Measurements from ENCODE around the gene PDE1C. TPM values are rescaled to one million over a fixed set of nuclear protein-coding genes. Genes with fewer than 3 reads are reported as not detected.

The PDE1C gene
- total RNA-seq, 2 donors from 2014 or later = not detected

GRCh38 chr7:31955641-31956040, 114.6 kb downstream of the PDE1C start:
- Mint-ChIP-seq H3K27ac (no peak overlapping the region), H3K36me3 (ENCODE audit: low read depth) (no peaks in the 10 kb centered on the region), H3K4me3 (no peak overlapping the region), H3K4me1 (no peaks in the 10 kb centered on the region), H3K27me3 (no peaks in the 10 kb centered on the region)
- no peaks in the 10 kb centered on the region for H3K9me3 ChIP-seq (ENCODE audit: control insufficient read depth, low read length, poor library complexity, severe bottlenecking)
- ATAC-seq (no peak), DNase-seq (no peak)

- Mint-ChIP-seq H3K36me3 (ENCODE audit: low read depth) (no peaks in the 10 kb centered on the region), H3K27me3 (no peaks in the 10 kb centered on the region), H3K4me1 (no peaks in the 10 kb centered on the region), H3K4me3 (no peak overlapping the region), H3K27ac (no peak overlapping the region)
- DNase-seq (no peak), ATAC-seq (no peak)
- H3K9me3 ChIP-seq (ENCODE audit: control insufficient read depth, low read length, poor library complexity, severe bottlenecking) = no peaks in the 10 kb centered on the region
Measured at GRCh38 chr7:31955021-31955420, 115.2 kb downstream of the PDE1C start.

- H3K9me3 ChIP-seq (ENCODE audit: control insufficient read depth, low read length, poor library complexity, severe bottlenecking) = no peaks in the 10 kb centered on the region
- ATAC-seq = no peak
- no peaks in the 10 kb centered on the region for H3K4me1 Mint-ChIP-seq
- no peak overlapping the region for H3K4me3 Mint-ChIP-seq
- no peak overlapping the region for H3K27ac Mint-ChIP-seq
- H3K27me3 Mint-ChIP-seq = no peaks in the 10 kb centered on the region
- no peak for DNase-seq
- H3K36me3 Mint-ChIP-seq (ENCODE audit: low read depth) = no peaks in the 10 kb centered on the region
Measured at GRCh38 chr7:31954500-31954899, 115.7 kb downstream of the PDE1C start.

GRCh38 chr7:31953432-31953831, 116.8 kb downstream of the PDE1C start:
- no peaks in the 10 kb centered on the region for H3K9me3 ChIP-seq (ENCODE audit: control insufficient read depth, low read length, poor library complexity, severe bottlenecking)
- Mint-ChIP-seq H3K4me3 (no peak overlapping the region), H3K36me3 (ENCODE audit: low read depth) (no peaks in the 10 kb centered on the region), H3K27me3 (no peaks in the 10 kb centered on the region), H3K27ac (no peak overlapping the region), H3K4me1 (no peaks in the 10 kb centered on the region)
- no peak for DNase-seq
- no peak for ATAC-seq

GRCh38 chr7:31950091-31950755, 120.0 kb downstream of the PDE1C start:
- no peaks in the 10 kb centered on the region for H3K9me3 ChIP-seq (ENCODE audit: control insufficient read depth, low read length, poor library complexity, severe bottlenecking)
- Mint-ChIP-seq H3K27ac (no peak overlapping the region), H3K4me3 (no peak overlapping the region), H3K4me1 (no peaks in the 10 kb centered on the region), H3K36me3 (ENCODE audit: low read depth) (no peaks in the 10 kb centered on the region), H3K27me3 (no peaks in the 10 kb centered on the region)
- ATAC-seq (no peak), DNase-seq (no peak)

- Mint-ChIP-seq H3K4me3 (no peak overlapping the region), H3K36me3 (ENCODE audit: low read depth) (no peaks in the 10 kb centered on the region), H3K27ac (no peak overlapping the region), H3K27me3 (no peaks in the 10 kb centered on the region), H3K4me1 (no peaks in the 10 kb centered on the region)
- ATAC-seq (no peak), DNase-seq (no peak)
- H3K9me3 ChIP-seq (ENCODE audit: control insufficient read depth, low read length, poor library complexity, severe bottlenecking) = no peaks in the 10 kb centered on the region
Measured at GRCh38 chr7:31948029-31948428, 122.2 kb downstream of the PDE1C start.

GRCh38 chr7:31940167-31940566, 130.0 kb downstream of the PDE1C start:
- Mint-ChIP-seq H3K36me3 (ENCODE audit: low read depth) (no peaks in the 10 kb centered on the region), H3K4me3 (no peak overlapping the region), H3K4me1 (no peaks in the 10 kb centered on the region), H3K27me3 (no peaks in the 10 kb centered on the region), H3K27ac (no peak overlapping the region)
- no peaks in the 10 kb centered on the region for H3K9me3 ChIP-seq (ENCODE audit: control insufficient read depth, low read length, poor library complexity, severe bottlenecking)
- DNase-seq (no peak), ATAC-seq (no peak)

- Mint-ChIP-seq H3K36me3 (ENCODE audit: low read depth) (no peaks in the 10 kb centered on the region), H3K27ac (no peak overlapping the region), H3K4me1 (no peaks in the 10 kb centered on the region), H3K4me3 (no peak overlapping the region), H3K27me3 (no peaks in the 10 kb centered on the region)
- ATAC-seq (no peak), DNase-seq (no peak)
- no peaks in the 10 kb centered on the region for H3K9me3 ChIP-seq (ENCODE audit: control insufficient read depth, low read length, poor library complexity, severe bottlenecking)
Measured at GRCh38 chr7:31939076-31939475, 131.1 kb downstream of the PDE1C start.

GRCh38 chr7:31938650-31939049, 131.6 kb downstream of the PDE1C start:
- Mint-ChIP-seq H3K36me3 (ENCODE audit: low read depth) (no peaks in the 10 kb centered on the region), H3K4me1 (no peaks in the 10 kb centered on the region), H3K4me3 (no peak overlapping the region), H3K27ac (no peak overlapping the region), H3K27me3 (no peaks in the 10 kb centered on the region)
- DNase-seq (no peak), ATAC-seq (no peak)
- H3K9me3 ChIP-seq (ENCODE audit: control insufficient read depth, low read length, poor library complexity, severe bottlenecking) = no peaks in the 10 kb centered on the region

GRCh38 chr7:31937982-31938381, 132.2 kb downstream of the PDE1C start:
- Mint-ChIP-seq H3K27me3 (no peaks in the 10 kb centered on the region), H3K36me3 (ENCODE audit: low read depth) (no peaks in the 10 kb centered on the region), H3K27ac (no peak overlapping the region), H3K4me3 (no peak overlapping the region), H3K4me1 (no peaks in the 10 kb centered on the region)
- no peak for ATAC-seq
- no peaks in the 10 kb centered on the region for H3K9me3 ChIP-seq (ENCODE audit: control insufficient read depth, low read length, poor library complexity, severe bottlenecking)
- no peak for DNase-seq

GRCh38 chr7:31935124-31936054, 134.8 kb downstream of the PDE1C start:
- Mint-ChIP-seq H3K36me3 (ENCODE audit: low read depth) (no peaks in the 10 kb centered on the region), H3K27ac (no peak overlapping the region), H3K4me1 (no peaks in the 10 kb centered on the region), H3K4me3 (no peak overlapping the region), H3K27me3 (no peaks in the 10 kb centered on the region)
- H3K9me3 ChIP-seq (ENCODE audit: control insufficient read depth, low read length, poor library complexity, severe bottlenecking) = no peaks in the 10 kb centered on the region
- ATAC-seq (no peak), DNase-seq (no peak)

GRCh38 chr7:31934551-31934950, 135.7 kb downstream of the PDE1C start:
- no peak overlapping the region for H3K4me3 Mint-ChIP-seq
- H3K4me1 Mint-ChIP-seq = no peaks in the 10 kb centered on the region
- DNase-seq (no peak), ATAC-seq (no peak)
- H3K27ac Mint-ChIP-seq = no peak overlapping the region
- H3K27me3 Mint-ChIP-seq = no peaks in the 10 kb centered on the region
- H3K36me3 Mint-ChIP-seq (ENCODE audit: low read depth) = no peaks in the 10 kb centered on the region
- H3K9me3 ChIP-seq (ENCODE audit: control insufficient read depth, low read length, poor library complexity, severe bottlenecking) = no peaks in the 10 kb centered on the region

- DNase-seq (no peak), ATAC-seq (no peak)
- no peaks in the 10 kb centered on the region for H3K27me3 Mint-ChIP-seq
- no peaks in the 10 kb centered on the region for H3K4me1 Mint-ChIP-seq
- no peaks in the 10 kb centered on the region for H3K9me3 ChIP-seq (ENCODE audit: control insufficient read depth, low read length, poor library complexity, severe bottlenecking)
- H3K27ac Mint-ChIP-seq = no peak overlapping the region
- H3K4me3 Mint-ChIP-seq = no peak overlapping the region
- H3K36me3 Mint-ChIP-seq (ENCODE audit: low read depth) = no peaks in the 10 kb centered on the region
Measured at GRCh38 chr7:31933481-31933880, 136.7 kb downstream of the PDE1C start.

Data from T-helper 17 cell (primary cell).